GM19455 (cell line): ENCODE results near the gene TMC1.

Experiments used
- ATAC-seq: cut with Tn5 transposase; IDR thresholded peaks from one replicate; pipeline ENCODE4 v1.9.1; 2021; ENCODE audit not compliant: unreplicated experiment

Gene TMC1

DNA sequence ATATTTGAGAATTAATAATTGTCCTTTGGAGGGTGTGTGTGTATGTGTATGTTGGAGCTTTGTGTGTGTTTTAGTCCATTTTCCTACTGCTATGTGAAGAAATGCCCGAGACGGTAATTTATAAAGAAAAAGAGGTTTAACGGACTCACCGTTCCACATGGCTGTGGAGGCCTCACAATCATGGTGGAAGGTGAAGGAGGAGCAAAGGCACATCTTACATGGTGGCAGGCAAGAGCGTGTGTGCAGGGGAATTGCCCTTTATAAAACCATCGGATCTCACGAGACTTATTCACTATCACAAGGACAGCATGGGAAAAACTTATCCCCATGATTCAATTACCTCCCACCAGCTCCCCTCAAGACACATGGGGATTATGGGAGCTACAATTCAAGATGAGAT, 44.1 kb downstream of the TMC1 start:
- ATAC-seq: no peak

- ATAC-seq: no peak
These were observed 52.9 kb downstream of the TMC1 start for GRCh38 chr9:72574156-72574810.

- no peak for ATAC-seq
These were observed 54.3 kb downstream of the TMC1 start for GRCh38 chr9:72575666-72576065.

GRCh38 chr9:72576087-72576486, 54.7 kb downstream of the TMC1 start:
- no peak for ATAC-seq

DNA sequence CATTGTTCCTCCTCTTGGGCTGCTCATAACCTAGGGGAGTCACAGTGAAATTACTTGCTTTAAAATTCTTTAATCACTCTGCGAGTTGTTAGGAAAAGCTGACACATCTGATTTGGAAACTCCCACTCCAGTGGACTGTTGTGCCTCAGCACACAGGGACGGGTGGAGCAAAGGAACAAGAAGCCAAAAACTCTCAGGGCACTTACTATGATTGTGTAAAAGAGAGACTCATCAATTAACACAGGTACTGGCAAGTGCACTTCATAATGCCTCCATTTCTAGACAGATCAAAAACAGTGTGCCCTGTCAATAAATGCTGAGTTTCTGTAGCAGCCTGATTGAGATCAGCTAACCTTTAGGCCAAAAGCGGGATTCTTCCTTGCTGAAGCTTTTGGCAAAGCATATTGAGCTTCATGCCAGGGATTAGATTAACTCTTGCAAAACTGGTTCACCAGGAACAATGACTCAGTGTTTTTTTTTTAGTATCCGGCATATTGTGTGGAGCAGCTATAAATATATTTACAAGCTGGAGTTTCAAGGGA, 55.9 kb downstream of the TMC1 start:
- no peak for ATAC-seq

- ATAC-seq: no peak
These were observed 57.8 kb downstream of the TMC1 start for GRCh38 chr9:72579190-72579589.

GRCh38 chr9:72579880-72580550, 58.6 kb downstream of the TMC1 start:
- no peak for ATAC-seq

- no peak for ATAC-seq
These were observed 60.3 kb downstream of the TMC1 start for GRCh38 chr9:72581694-72582093.

DNA sequence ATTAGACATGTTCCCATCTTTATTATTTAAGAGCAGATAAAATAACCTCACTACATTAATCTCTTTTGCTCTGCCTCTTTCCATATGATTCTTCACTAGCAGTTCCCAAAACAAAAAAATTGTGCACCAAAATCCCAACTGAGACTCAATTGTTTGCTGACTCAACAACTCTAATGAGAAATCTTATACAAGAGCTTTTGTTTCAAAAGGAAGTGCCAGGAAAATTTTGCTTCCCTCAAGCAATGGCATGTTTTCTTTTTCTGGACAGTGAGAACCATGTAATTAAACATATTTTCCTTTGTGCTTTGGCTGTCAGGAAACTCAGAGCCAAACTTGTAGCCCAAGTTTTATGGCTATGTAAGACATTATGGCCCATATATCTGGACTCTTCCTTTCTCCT, 62.0 kb downstream of the TMC1 start:
- ATAC-seq: no peak

- no peak for ATAC-seq
These were observed 65.2 kb downstream of the TMC1 start for GRCh38 chr9:72586388-72587130.

DNA sequence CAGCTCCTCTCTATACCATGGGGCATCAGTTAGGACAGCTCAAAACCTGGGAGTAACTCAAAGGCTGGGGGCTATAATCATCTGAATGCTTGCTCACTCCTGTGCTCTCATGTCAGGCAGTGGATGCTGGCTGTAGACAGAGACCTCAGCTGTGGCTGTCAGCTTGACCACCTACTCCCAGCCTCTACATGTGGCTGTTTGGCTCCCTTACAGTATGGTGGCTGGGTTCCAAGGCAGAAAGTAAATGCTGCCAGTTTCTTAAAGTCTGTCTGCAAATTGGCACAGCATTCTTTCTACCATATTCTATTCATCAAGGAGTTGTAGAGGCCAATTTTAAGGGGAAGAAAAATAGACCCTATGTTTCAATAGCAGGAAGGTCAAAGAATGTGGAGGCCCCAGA, 66.9 kb downstream of the TMC1 start:
- no peak for ATAC-seq

DNA sequence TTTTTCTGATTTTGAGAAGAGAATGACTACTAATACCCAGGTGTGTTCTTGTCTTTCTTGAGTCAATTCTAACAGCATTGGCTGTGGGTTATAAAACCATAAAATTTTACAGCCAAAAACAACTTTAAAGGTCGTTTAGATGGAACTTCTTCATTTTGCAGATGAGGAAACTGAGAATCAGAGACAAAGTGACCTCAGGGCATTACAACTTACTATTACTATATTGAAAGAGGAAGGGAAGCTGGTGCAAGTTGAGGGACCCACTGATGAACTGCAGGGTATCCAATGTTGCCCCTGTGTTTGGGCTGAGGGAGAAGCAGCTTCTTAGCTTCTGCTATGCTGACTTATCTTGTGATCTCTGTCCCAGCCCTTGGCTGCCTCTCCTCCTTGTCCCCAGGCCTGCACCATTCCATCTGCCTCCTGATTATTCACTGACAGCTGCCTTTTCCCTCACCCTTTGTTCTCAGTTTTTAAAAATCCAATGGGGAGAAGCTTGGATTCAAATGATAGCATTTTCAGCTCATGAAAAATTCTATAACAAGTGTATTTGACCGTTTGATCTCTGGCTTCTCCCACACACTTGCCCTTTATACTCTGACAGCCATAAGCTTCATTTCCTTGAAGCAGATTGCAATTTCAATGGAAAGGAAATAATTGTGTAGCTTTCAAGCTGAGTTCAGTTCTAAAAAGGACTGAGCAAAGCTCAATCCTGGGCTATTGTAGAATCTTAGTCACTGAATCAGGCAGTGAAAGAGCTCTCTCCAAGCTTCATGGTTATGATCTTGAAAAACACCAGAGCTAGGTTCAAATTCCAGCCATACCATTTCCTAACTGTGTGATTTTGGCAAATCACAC, 68.5 kb downstream of the TMC1 start:
- no peak for ATAC-seq

DNA sequence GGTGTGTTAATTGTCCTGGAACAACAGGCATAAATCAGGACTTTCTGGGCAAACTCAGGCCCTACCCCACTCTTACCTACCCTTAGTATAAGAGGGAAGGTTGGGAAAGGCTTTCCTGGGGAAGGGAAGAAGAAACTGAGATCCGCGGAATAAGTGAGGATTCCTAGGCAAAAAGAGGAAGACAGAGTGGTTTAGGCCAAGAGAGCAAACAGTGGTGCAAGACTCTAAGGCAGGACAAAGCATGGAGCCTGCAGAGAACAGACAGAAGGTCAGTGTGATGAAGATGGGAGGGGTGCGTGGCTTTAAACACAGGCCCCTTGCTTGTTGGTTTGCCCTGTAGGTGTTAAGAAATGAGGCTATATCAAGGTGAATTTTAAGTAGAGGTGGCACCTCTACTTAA, 69.4 kb downstream of the TMC1 start:
- no peak for ATAC-seq

DNA sequence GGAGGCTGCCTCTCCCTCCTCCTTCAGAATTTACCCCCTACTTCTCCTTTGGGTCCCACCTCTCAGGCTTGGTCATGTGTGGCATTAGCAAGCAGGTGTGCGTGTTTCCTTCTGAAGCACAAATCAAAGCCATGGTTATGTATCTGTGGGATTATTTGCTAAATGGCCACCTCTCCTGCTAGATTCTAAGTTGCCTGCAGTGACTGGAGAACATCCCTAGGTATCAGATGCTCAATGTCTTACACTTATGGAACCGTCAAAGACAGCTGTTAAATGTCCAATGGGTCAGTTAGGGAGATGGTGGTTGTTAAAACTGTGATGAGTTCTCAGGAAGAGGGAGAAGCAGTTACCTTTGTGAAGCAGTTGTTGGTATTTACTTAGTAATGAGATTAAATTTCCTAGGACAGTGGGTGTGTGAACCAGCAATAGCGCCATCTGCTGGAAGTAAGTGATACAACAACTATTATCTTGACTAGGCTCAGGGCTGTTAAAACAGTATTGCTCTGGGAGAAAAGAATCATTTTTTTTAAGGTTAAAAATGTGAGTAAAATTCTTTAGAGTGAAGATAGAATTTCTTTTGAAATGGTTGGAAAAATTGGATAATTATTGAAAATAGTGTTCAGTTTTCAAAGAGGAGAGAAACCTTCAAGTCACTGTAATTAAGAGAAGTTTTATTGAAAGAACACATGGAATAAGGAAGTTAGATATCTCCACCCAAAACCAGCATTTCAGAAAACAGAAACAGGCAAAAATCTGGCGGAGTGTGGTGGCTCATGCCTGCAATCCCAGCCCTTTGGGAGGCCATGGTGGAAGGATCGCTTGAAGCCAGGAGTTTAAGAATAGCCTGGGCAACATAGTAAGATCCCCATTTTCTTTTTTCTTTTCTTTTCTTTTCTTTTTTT, 71.3 kb downstream of the TMC1 start:
- ATAC-seq: no peak

- ATAC-seq: no peak
These were observed 75.2 kb downstream of the TMC1 start for GRCh38 chr9:72596451-72597180.

DNA sequence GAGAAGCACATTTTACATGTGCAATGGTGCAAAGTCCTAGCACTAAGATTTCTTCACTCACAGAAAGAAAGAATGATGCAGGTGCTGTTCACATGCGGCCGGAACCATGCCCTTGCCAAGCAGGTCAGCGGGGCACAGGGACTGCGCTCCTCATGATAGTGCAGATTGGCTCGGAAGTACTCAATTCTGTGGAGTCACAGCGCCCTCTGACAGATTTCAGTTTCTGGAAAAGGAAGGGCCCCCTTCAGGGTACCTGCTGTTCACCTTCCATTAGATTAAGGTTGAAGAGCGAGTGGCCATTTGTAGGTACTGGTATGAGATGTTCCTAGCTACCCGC, 75.7 kb downstream of the TMC1 start:
- ATAC-seq: no peak

- ATAC-seq: no peak
These were observed 76.2 kb downstream of the TMC1 start for GRCh38 chr9:72597601-72598000.

DNA sequence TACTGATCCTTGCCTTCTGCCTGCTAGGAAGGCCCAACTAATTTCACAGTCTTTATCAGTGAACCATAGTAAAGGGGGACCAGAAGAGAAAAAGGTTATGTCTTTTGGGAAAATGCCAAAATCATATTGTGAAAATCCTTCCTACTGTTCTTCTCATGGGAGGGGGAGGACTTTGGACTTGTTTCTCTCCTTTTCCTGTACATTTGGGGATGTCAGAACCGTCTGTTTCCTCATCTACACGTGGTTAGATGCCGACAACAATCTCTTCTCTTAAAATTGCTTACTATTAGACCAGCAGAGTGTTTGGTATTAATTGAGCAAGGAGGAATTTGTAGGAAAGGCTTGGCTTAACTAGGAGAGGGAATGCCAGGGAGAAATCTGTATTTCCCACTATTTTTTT, 77.2 kb downstream of the TMC1 start:
- no peak for ATAC-seq

GRCh38 chr9:72599874-72600534, 78.6 kb downstream of the TMC1 start:
- ATAC-seq: no peak
